Neural progenitor cell (in vitro differentiated cells): ENCODE measurements around the gene ERFL. TPM values are rescaled to one million over a fixed set of nuclear protein-coding genes. Genes with fewer than 3 reads are reported as not detected.
A peak's percentile ranks its signal among the peaks of the same experiment; 100 is the strongest.

ENCODE experiments used
- DNase-seq: peaks from one replicate; pipeline ENCODE4 v3.0.0-alpha.2; 2016; ENCODE audit warnings: low spot score
- H2AFZ ChIP-seq: fragments of 200-600 bp; sonication (generic); replicated peaks from 2 replicates; pipeline ENCODE4 v1.6.1; 2016; ENCODE audit warnings: antibody characterized with exemption
- H3F3A ChIP-seq: fragments of 200-600 bp; sonication (generic); 2 replicates; pipeline ENCODE4 v1.6.1; 2016; ENCODE audit warnings: antibody characterized with exemption, low read depth
- H3K27ac ChIP-seq: fragments of 200-600 bp; sonication (generic); 2 replicates; pipeline ENCODE4 v1.5.1; 2016; ENCODE audit warnings: mild to moderate bottlenecking
- H3K27me3 ChIP-seq: fragments of 200-600 bp; sonication (generic); 2 replicates; pipeline ENCODE4 v1.6.1; 2016; ENCODE audit warnings: mild to moderate bottlenecking, moderate library complexity
- H3K36me3 ChIP-seq: fragments of 200-600 bp; sonication (generic); 2 replicates; pipeline ENCODE4 v1.5.1; 2016
- H3K4me1 ChIP-seq: fragments of 200-600 bp; sonication (generic); 2 replicates; pipeline ENCODE4 v1.6.1; 2016; ENCODE audit warnings: mixed run types
- H3K4me2 ChIP-seq: fragments of 200-600 bp; sonication (generic); 2 replicates; pipeline ENCODE4 v1.6.1; 2016
- H3K4me3 ChIP-seq: fragments of 200-600 bp; sonication (generic); 2 replicates; pipeline ENCODE4 v1.5.1; 2016
- H3K79me2 ChIP-seq: fragments of 200-600 bp; sonication (generic); 2 replicates; pipeline ENCODE4 v1.6.1; 2016; ENCODE audit warnings: low read depth
- H3K9ac ChIP-seq: fragments of 200-600 bp; sonication (generic); 2 replicates; pipeline ENCODE4 v1.6.1; 2016
- H3K9me3 ChIP-seq: fragments of 200-600 bp; sonication (generic); 2 replicates; pipeline ENCODE4 v1.5.1; 2016; ENCODE audit warnings: low read depth
- H4K20me1 ChIP-seq: fragments of 200-600 bp; sonication (generic); 2 replicates; pipeline ENCODE4 v1.6.1; 2016; ENCODE audit warnings: low read depth
- H3K27ac Mint-ChIP-seq: 3 replicates; pipeline ENCODE4 v1.8.0; 2021; ENCODE audit warnings: mixed read lengths
- H3K27me3 Mint-ChIP-seq: 2 replicates; pipeline ENCODE4 v1.8.0; 2022; ENCODE audit warnings: low read depth, mild to moderate bottlenecking, inconsistent platforms, moderate library complexity, mixed read lengths; ENCODE audit not compliant: insufficient read depth
- H3K36me3 Mint-ChIP-seq: 3 replicates; pipeline ENCODE4 v1.8.0; 2021; ENCODE audit warnings: mixed read lengths
- H3K4me1 Mint-ChIP-seq: 3 replicates; pipeline ENCODE4 v1.8.0; 2021; ENCODE audit warnings: mixed read lengths
- H3K4me3 Mint-ChIP-seq: 3 replicates; pipeline ENCODE4 v1.8.0; 2021; ENCODE audit warnings: mild to moderate bottlenecking, moderate library complexity, mixed read lengths
- H3K9me3 Mint-ChIP-seq: 3 replicates; pipeline ENCODE4 v1.8.0; 2020; ENCODE audit warnings: mixed read lengths
- EZH2 ChIP-seq: fragments of 200-600 bp; sonication (generic); IDR thresholded peaks from 2 replicates; pipeline ENCODE4 v1.6.1; 2017; ENCODE audit warnings: antibody characterized with exemption, mild to moderate bottlenecking, moderate library complexity
- EZH2phosphoT487 ChIP-seq: fragments of 200-600 bp; sonication (generic); IDR thresholded peaks from 2 replicates; pipeline ENCODE4 v1.6.1; 2017; ENCODE audit warnings: antibody characterized with exemption
- total RNA-seq: library from RNA; depleted of rRNA; stranded (reverse); fragments of >200 nt; gene quantifications from 2 replicates; pipeline ENCODE4 v1.2.3, GENCODE V29; 2015; ENCODE audit warnings: low replicate concordance
- TF ChIP-seq, protein P1 (sequence below): fragments of 200-600 bp; sonication (generic); IDR thresholded peaks from 2 replicates; pipeline ENCODE4 v1.5.1; 2017; ENCODE audit warnings: antibody characterized with exemption, mild to moderate bottlenecking

Gene ERFL
- total RNA-seq, 1 donor from 2014 or later, result 0.65 TPM

DNA sequence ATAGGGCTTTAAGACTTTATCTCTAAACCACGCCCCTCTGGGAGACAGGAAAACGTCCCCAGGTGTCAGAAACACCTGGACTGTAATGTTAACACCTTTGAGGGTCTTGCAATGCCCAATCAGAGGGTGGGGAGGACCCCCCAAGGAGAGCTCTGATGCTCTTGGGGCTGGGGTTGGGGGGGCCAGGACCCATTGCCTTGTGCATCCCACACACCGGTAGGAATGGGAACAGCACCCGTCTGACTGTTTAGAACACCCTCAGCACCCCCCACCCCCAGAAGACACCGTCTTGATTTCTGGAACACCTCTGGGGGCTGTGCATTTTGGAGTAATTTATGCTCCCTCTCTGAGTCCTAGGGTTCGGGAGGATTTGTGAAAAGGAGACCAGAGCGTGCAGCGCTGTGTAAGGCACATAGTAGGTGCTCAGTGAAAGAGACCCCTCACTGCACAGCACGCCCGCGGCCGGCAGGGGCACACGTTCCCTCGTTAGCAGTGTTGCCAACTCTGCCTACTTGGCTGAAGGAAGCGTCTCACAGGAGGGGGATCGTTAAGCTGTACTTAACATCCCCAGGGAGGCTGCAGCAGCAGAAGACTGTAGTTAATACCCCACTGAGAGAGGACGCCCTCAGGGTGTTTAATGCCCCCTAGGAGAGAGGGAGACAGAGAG lies 2.8 kb upstream of the ERFL start:
- peaks cover 63% of the 10 kb centered on the region for H3K27me3 Mint-ChIP-seq
- peak; percentile 51 for DNase-seq

DNA sequence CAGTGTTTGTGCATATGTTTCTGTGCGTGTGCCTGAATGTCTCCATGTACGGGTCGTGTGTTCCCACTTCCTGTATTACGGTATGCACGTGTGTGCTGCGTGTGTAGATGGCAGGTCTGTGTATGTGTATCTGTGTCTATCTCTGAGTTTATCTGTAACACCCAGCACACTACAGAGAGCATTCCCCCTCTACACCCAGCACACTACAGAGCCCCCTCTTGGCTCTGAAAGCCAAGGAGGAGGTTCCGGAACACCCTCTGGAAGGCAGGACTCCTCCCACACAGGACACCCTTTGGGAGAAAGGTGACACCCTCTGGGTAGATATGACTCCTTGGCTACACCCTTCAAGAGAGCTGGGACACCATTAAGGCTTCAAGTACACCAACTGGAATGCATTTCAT lies 2.1 kb upstream of the ERFL start:
- H3K4me3 Mint-ChIP-seq, result peak overlapping the region; percentile 55
- peaks cover 5% of the 10 kb centered on the region for H3K4me1 ChIP-seq
- no peaks in the 10 kb centered on the region for H3K9me3 Mint-ChIP-seq
- no peak overlapping the region for H3K4me3 ChIP-seq
- no peak overlapping the region for H3K27ac Mint-ChIP-seq
- H3K4me2 ChIP-seq, result no peak overlapping the region
- no peaks in the 10 kb centered on the region for H3K9me3 ChIP-seq
- no peak overlapping the region for H2AFZ ChIP-seq
- H3F3A ChIP-seq, result peaks cover 26% of the 10 kb centered on the region
- H3K27ac ChIP-seq, result no peak overlapping the region
- H3K36me3 ChIP-seq, result no peaks in the 10 kb centered on the region
- H3K27me3 Mint-ChIP-seq, result peaks cover 60% of the 10 kb centered on the region
- H3K4me1 Mint-ChIP-seq, result peaks cover 9% of the 10 kb centered on the region
- peaks cover 100% of the 10 kb centered on the region for H3K27me3 ChIP-seq
- DNase-seq, result no peak
- peaks cover 44% of the 10 kb centered on the region for H4K20me1 ChIP-seq
- TF ChIP-seq, protein P1, sequence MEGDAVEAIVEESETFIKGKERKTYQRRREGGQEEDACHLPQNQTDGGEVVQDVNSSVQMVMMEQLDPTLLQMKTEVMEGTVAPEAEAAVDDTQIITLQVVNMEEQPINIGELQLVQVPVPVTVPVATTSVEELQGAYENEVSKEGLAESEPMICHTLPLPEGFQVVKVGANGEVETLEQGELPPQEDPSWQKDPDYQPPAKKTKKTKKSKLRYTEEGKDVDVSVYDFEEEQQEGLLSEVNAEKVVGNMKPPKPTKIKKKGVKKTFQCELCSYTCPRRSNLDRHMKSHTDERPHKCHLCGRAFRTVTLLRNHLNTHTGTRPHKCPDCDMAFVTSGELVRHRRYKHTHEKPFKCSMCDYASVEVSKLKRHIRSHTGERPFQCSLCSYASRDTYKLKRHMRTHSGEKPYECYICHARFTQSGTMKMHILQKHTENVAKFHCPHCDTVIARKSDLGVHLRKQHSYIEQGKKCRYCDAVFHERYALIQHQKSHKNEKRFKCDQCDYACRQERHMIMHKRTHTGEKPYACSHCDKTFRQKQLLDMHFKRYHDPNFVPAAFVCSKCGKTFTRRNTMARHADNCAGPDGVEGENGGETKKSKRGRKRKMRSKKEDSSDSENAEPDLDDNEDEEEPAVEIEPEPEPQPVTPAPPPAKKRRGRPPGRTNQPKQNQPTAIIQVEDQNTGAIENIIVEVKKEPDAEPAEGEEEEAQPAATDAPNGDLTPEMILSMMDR, result no peak
- TF ChIP-seq EZH2 (peak; percentile 15), EZH2phosphoT487 (no peak)
- H3K36me3 Mint-ChIP-seq, result no peaks in the 10 kb centered on the region
- H3K9ac ChIP-seq, result no peak overlapping the region
- no peaks in the 10 kb centered on the region for H3K79me2 ChIP-seq

More for the DNA sequence above, 2.8 kb upstream of the ERFL start:
- H3K4me3 ChIP-seq, result no peak overlapping the region
- Mint-ChIP-seq H3K4me1 (peaks cover 9% of the 10 kb centered on the region), H3K4me3 (no peak overlapping the region), H3K27ac (peak overlapping the region; percentile 30), H3K36me3 (no peaks in the 10 kb centered on the region), H3K9me3 (no peaks in the 10 kb centered on the region)
- no peak for TF ChIP-seq EZH2phosphoT487
- TF ChIP-seq, protein P1, result peak; percentile 49
- no peak for TF ChIP-seq EZH2
- no peaks in the 10 kb centered on the region for H3K79me2 ChIP-seq
- peaks cover 44% of the 10 kb centered on the region for H4K20me1 ChIP-seq
- peaks cover 5% of the 10 kb centered on the region for H3K4me1 ChIP-seq
- no peak overlapping the region for H3K4me2 ChIP-seq
- no peak overlapping the region for H3K9ac ChIP-seq
- no peaks in the 10 kb centered on the region for H3K36me3 ChIP-seq
- no peak overlapping the region for H2AFZ ChIP-seq
- peaks cover 100% of the 10 kb centered on the region for H3K27me3 ChIP-seq
- H3K9me3 ChIP-seq, result no peaks in the 10 kb centered on the region
- H3F3A ChIP-seq, result peaks cover 26% of the 10 kb centered on the region
- no peak overlapping the region for H3K27ac ChIP-seq

GRCh38 chr19:41929536-41930071 lies 1.4 kb upstream of the ERFL start:
- Mint-ChIP-seq H3K27ac (no peak overlapping the region), H3K9me3 (no peaks in the 10 kb centered on the region), H3K4me1 (peaks cover 7% of the 10 kb centered on the region), H3K27me3 (peaks cover 53% of the 10 kb centered on the region), H3K4me3 (peak overlapping the region; percentile 77), H3K36me3 (no peaks in the 10 kb centered on the region)
- H3K36me3 ChIP-seq, result no peaks in the 10 kb centered on the region
- H4K20me1 ChIP-seq, result peaks cover 43% of the 10 kb centered on the region
- TF ChIP-seq, protein P1, result no peak
- TF ChIP-seq EZH2, result peak; percentile 76
- H3K4me2 ChIP-seq, result no peak overlapping the region
- DNase-seq, result no peak
- H3F3A ChIP-seq, result peaks cover 26% of the 10 kb centered on the region
- peaks cover 100% of the 10 kb centered on the region for H3K27me3 ChIP-seq
- H3K9ac ChIP-seq, result no peak overlapping the region
- H3K4me3 ChIP-seq, result no peak overlapping the region
- no peaks in the 10 kb centered on the region for H3K9me3 ChIP-seq
- no peaks in the 10 kb centered on the region for H3K79me2 ChIP-seq
- H3K27ac ChIP-seq, result no peak overlapping the region
- H2AFZ ChIP-seq, result no peak overlapping the region
- H3K4me1 ChIP-seq, result peaks cover 5% of the 10 kb centered on the region
